ENCODE data around the gene NKD1. TPM values are rescaled to one million over a fixed set of nuclear protein-coding genes. Genes with fewer than 3 reads are reported as not detected.

Gene NKD1
- total RNA-seq, 2 experiments from 2014 or later = 0.67 to 1.6 TPM

GRCh38 chr16:50630394-50631020 is 82.3 kb downstream of the NKD1 start:
- H3K36me3 Mint-ChIP-seq = no peaks in the 10 kb centered on the region
- ChIA-PET CTCF (interaction anchor here (1.6 kb wide), 1 partner anchor 35 kb away, joined by 5 read pairs; no protein-coding TSS in a partner anchor), POLR2A (no interaction called here)
- no peak for DNase-seq
- intact Hi-C loops (cut with micrococcal nuclease) = no loop called here
- H3K27me3 Mint-ChIP-seq = no peaks in the 10 kb centered on the region
- no peak overlapping the region for H3K4me3 Mint-ChIP-seq
- no peaks in the 10 kb centered on the region for H3K9me3 Mint-ChIP-seq
- H3K4me1 Mint-ChIP-seq (ENCODE audit: low read depth) = peaks cover 17% of the 10 kb centered on the region
- H3K27ac Mint-ChIP-seq = no peak overlapping the region

- Mint-ChIP-seq H3K4me1 (ENCODE audit: low read depth) (peaks cover 16% of the 10 kb centered on the region), H3K27ac (no peak overlapping the region), H3K9me3 (no peaks in the 10 kb centered on the region), H3K36me3 (no peaks in the 10 kb centered on the region), H3K4me3 (no peak overlapping the region), H3K27me3 (no peaks in the 10 kb centered on the region)
- ChIA-PET POLR2A (no interaction called here), CTCF (no interaction called here)
- DNase-seq = no peak
- intact Hi-C loops (cut with micrococcal nuclease) = no loop called here
Measured at GRCh38 chr16:50631249-50631984, 83.2 kb downstream of the NKD1 start.

- no peaks in the 10 kb centered on the region for H3K27me3 Mint-ChIP-seq
- no peaks in the 10 kb centered on the region for H3K9me3 Mint-ChIP-seq
- peaks cover 10% of the 10 kb centered on the region for H3K4me1 Mint-ChIP-seq (ENCODE audit: low read depth)
- intact Hi-C loops (cut with micrococcal nuclease) = no loop called here
- CTCF ChIA-PET = no interaction called here
- H3K4me3 Mint-ChIP-seq = no peak overlapping the region
- DNase-seq = no peak
- no peaks in the 10 kb centered on the region for H3K36me3 Mint-ChIP-seq
- POLR2A ChIA-PET = no interaction called here
- H3K27ac Mint-ChIP-seq = no peak overlapping the region
Measured at GRCh38 chr16:50631985-50632576, 83.9 kb downstream of the NKD1 start.

GRCh38 chr16:50632927-50633800 is 85.0 kb downstream of the NKD1 start:
- Mint-ChIP-seq H3K9me3 (no peaks in the 10 kb centered on the region), H3K4me3 (no peak overlapping the region), H3K27me3 (no peaks in the 10 kb centered on the region), H3K4me1 (ENCODE audit: low read depth) (peaks cover 3% of the 10 kb centered on the region), H3K36me3 (no peaks in the 10 kb centered on the region), H3K27ac (no peak overlapping the region)
- ChIA-PET POLR2A (no interaction called here), CTCF (no interaction called here)
- intact Hi-C loops (cut with micrococcal nuclease) = no loop called here
- no peak for DNase-seq

GRCh38 chr16:50634090-50634489 is 85.9 kb downstream of the NKD1 start:
- POLR2A ChIA-PET = no interaction called here
- CTCF ChIA-PET = no interaction called here
- Mint-ChIP-seq H3K4me1 (ENCODE audit: low read depth) (peaks cover 3% of the 10 kb centered on the region), H3K9me3 (no peaks in the 10 kb centered on the region), H3K27ac (no peak overlapping the region), H3K36me3 (no peaks in the 10 kb centered on the region), H3K27me3 (no peaks in the 10 kb centered on the region), H3K4me3 (no peak overlapping the region)
- intact Hi-C loops (cut with micrococcal nuclease) = no loop called here
- no peak for DNase-seq

GRCh38 chr16:50634947-50635346 is 86.8 kb downstream of the NKD1 start:
- POLR2A ChIA-PET = no interaction called here
- Mint-ChIP-seq H3K4me3 (no peak overlapping the region), H3K4me1 (ENCODE audit: low read depth) (peaks cover 3% of the 10 kb centered on the region), H3K27me3 (no peaks in the 10 kb centered on the region), H3K9me3 (no peaks in the 10 kb centered on the region), H3K27ac (no peak overlapping the region), H3K36me3 (no peaks in the 10 kb centered on the region)
- CTCF ChIA-PET = interaction anchor here (0.5 to 2.6 kb wide), 5 partner anchors 16 to 615 kb away, joined by 3 to 12 read pairs (median 4); no protein-coding TSS in a partner anchor
- DNase-seq = no peak
- intact Hi-C loops (cut with micrococcal nuclease) = no loop called here

GRCh38 chr16:50635505-50636392 is 87.6 kb downstream of the NKD1 start:
- peak; percentile 57 for DNase-seq
- CTCF ChIA-PET = interaction anchor here (0.5 to 2.6 kb wide), 5 partner anchors 15 to 615 kb away, joined by 3 to 12 read pairs (median 4); no protein-coding TSS in a partner anchor
- H3K4me1 Mint-ChIP-seq (ENCODE audit: low read depth) = peaks cover 3% of the 10 kb centered on the region
- no peaks in the 10 kb centered on the region for H3K27me3 Mint-ChIP-seq
- no peak overlapping the region for H3K27ac Mint-ChIP-seq
- intact Hi-C loops (cut with micrococcal nuclease) = no loop called here
- no peak overlapping the region for H3K4me3 Mint-ChIP-seq
- no peaks in the 10 kb centered on the region for H3K9me3 Mint-ChIP-seq
- POLR2A ChIA-PET = no interaction called here
- H3K36me3 Mint-ChIP-seq = no peaks in the 10 kb centered on the region

- Mint-ChIP-seq H3K36me3 (no peaks in the 10 kb centered on the region), H3K27me3 (no peaks in the 10 kb centered on the region), H3K9me3 (no peaks in the 10 kb centered on the region), H3K4me3 (no peak overlapping the region), H3K4me1 (ENCODE audit: low read depth) (peaks cover 3% of the 10 kb centered on the region), H3K27ac (no peak overlapping the region)
- intact Hi-C loops (cut with micrococcal nuclease) = no loop called here
- POLR2A ChIA-PET = no interaction called here
- CTCF ChIA-PET = interaction anchor here (0.6 to 2.6 kb wide), 2 partner anchors 28 to 64 kb away, joined by 3 to 12 read pairs; no protein-coding TSS in a partner anchor
- DNase-seq = no peak
Measured at GRCh38 chr16:50636753-50637374, 88.7 kb downstream of the NKD1 start.

- H3K27me3 Mint-ChIP-seq = no peaks in the 10 kb centered on the region
- H3K4me1 Mint-ChIP-seq (ENCODE audit: low read depth) = peaks cover 7% of the 10 kb centered on the region
- no peak overlapping the region for H3K27ac Mint-ChIP-seq
- ChIA-PET POLR2A (interaction anchor here (0.5 kb wide), 1 partner anchor 32 kb away, joined by 3 read pairs; no protein-coding TSS in a partner anchor), CTCF (interaction anchor here (2.6 kb wide), 1 partner anchor 27 kb away, joined by 12 read pairs; no protein-coding TSS in a partner anchor)
- H3K4me3 Mint-ChIP-seq = no peak overlapping the region
- no peaks in the 10 kb centered on the region for H3K36me3 Mint-ChIP-seq
- DNase-seq = no peak
- no peaks in the 10 kb centered on the region for H3K9me3 Mint-ChIP-seq
- intact Hi-C loops (cut with micrococcal nuclease) = no loop called here
Measured at GRCh38 chr16:50637716-50638602, 89.8 kb downstream of the NKD1 start.

- peaks cover 7% of the 10 kb centered on the region for H3K4me1 Mint-ChIP-seq (ENCODE audit: low read depth)
- no peak overlapping the region for H3K27ac Mint-ChIP-seq
- DNase-seq = no peak
- ChIA-PET POLR2A (no interaction called here), CTCF (no interaction called here)
- H3K4me3 Mint-ChIP-seq = no peak overlapping the region
- intact Hi-C loops (cut with micrococcal nuclease) = no loop called here
- no peaks in the 10 kb centered on the region for H3K36me3 Mint-ChIP-seq
- H3K9me3 Mint-ChIP-seq = no peaks in the 10 kb centered on the region
- H3K27me3 Mint-ChIP-seq = no peaks in the 10 kb centered on the region
Measured at GRCh38 chr16:50638816-50639670, 90.8 kb downstream of the NKD1 start.
